ENCODE results near the gene ELMO2.

The ELMO2 gene

DNA sequence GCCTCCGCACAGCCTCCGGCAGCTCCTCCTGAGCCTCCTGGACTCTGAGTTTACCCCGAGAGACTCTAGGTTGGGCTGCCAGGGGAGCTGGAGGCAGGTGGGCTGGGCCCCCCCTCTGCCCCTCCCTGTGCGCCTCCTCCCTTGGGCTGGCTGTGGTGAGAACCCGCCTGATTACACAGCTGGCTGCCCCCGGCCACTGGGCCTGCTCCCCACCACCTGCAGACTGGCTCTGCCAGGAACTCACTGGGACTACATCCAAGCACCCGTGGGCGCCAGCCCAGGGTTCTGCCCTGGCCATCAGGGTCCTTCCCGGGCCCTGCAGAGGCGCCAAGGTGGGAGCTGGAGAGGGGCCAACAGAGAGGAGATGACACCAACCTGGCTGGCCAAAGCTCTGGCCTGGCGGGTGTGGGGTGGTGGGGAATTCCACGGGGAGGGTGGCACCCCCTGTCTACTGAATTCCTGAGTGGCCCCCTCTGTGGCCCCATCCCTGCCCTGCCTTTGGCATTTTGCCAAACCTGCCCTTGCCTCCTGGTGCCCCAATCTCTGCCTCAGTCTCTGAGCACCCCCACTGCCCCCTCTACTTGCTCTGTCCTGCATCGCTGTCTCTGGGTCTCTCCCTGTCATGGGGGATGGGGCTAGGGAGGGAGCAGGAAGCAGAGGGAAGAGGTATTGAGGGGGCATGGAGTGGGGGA lies 76.2 kb downstream of the ELMO2 start:
- Histone ChIP-seq H3K18ac (ENCODE audit: low read length) (no peak overlapping the region), H2BK120ac (ENCODE audit: insufficient read depth, low read length, poor library complexity) (no peak overlapping the region), H4K91ac (ENCODE audit: low read depth, low read length) (no peak overlapping the region), H3K4me2 (ENCODE audit: low read length) (no peak overlapping the region), H3K27ac (ENCODE audit: low read depth, low read length) (no peak overlapping the region), H3K4me1 (ENCODE audit: control insufficient read depth in 1 of 2, insufficient read depth in 2 of 2, low read length in 2 of 2) (no peaks in the 10 kb centered on the region), H3K27me3 (ENCODE audit: insufficient read depth, low read length) (no peaks in the 10 kb centered on the region), H3K14ac (ENCODE audit: low read length) (no peak overlapping the region), H2AFZ (ENCODE audit: insufficient read depth, low read length, poor library complexity) (no peak overlapping the region), H2AK5ac (ENCODE audit: low read length) (no peak overlapping the region), H2BK5ac (ENCODE audit: low read depth, low read length, poor library complexity) (no peak overlapping the region), H3K4me3 (ENCODE audit: low read depth, low read length) (no peak overlapping the region), H4K8ac (ENCODE audit: low read depth, low read length) (no peak overlapping the region), H3K4ac (ENCODE audit: low read depth, low read length) (no peak overlapping the region), H3K9ac (ENCODE audit: low read length) (no peak overlapping the region), H3K79me1 (ENCODE audit: low read length) (no peaks in the 10 kb centered on the region), H4K12ac (ENCODE audit: low read depth, low read length) (no peak overlapping the region), H2BK12ac (ENCODE audit: low read length) (no peak overlapping the region), H3K9me3 (ENCODE audit: insufficient read depth, low read depth, low read length) (no peaks in the 10 kb centered on the region), H3K79me2 (ENCODE audit: control insufficient read depth, insufficient read depth, low read length, poor library complexity) (no peaks in the 10 kb centered on the region), H3K36me3 (ENCODE audit: control insufficient read depth in 1 of 2, insufficient read depth in 2 of 2, low read length in 2 of 2) (no peaks in the 10 kb centered on the region), H3K23ac (ENCODE audit: low read length) (no peak overlapping the region)
- no CpG with 5 or more reads among the region's 13 CpGs for WGBS (ENCODE audit: extremely low coverage, insufficient coverage, insufficient read length)
- no peak for DNase-seq

DNA sequence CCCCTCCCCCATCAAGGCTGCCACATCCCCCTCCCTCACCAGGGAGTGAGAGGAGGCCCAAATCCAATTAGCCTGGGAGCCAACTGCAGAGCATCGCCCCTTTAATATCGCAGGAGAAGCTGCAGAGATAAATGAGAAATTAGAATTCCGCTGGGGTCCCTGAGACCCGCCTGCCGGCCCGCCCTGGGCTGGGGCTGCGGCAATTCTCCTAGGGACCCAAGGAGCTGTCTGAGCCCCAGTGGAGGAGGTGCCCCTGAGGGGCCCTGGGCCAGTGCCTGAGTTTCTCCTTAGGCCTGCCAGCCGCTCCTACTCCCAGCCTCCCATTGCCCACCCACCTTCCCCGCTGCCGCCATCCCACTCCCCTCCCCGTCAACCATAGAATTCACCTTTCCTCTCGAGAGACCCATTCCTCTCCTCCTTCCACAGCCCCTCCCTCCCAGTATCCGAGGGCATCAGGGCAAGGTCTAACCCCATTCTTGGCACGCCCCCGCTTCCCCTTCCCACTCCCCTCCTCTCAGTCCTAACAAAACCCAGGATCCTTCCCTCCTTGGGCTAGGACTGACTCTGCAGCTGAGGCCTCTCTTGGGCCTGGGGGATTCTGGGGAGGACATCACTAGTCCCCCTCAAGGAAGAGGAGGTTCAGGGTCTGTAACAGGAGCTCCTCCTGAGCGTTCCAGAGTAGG lies 78.1 kb downstream of the ELMO2 start:
- Histone ChIP-seq H4K91ac (ENCODE audit: low read depth, low read length) (no peak overlapping the region), H3K79me2 (ENCODE audit: control insufficient read depth, insufficient read depth, low read length, poor library complexity) (no peaks in the 10 kb centered on the region), H3K79me1 (ENCODE audit: low read length) (no peaks in the 10 kb centered on the region), H3K14ac (ENCODE audit: low read length) (no peak overlapping the region), H3K9ac (ENCODE audit: low read length) (no peak overlapping the region), H4K8ac (ENCODE audit: low read depth, low read length) (no peak overlapping the region), H3K4me1 (ENCODE audit: control insufficient read depth in 1 of 2, insufficient read depth in 2 of 2, low read length in 2 of 2) (no peaks in the 10 kb centered on the region), H3K4ac (ENCODE audit: low read depth, low read length) (no peak overlapping the region), H3K18ac (ENCODE audit: low read length) (no peak overlapping the region), H3K27ac (ENCODE audit: low read depth, low read length) (no peak overlapping the region), H3K4me3 (ENCODE audit: low read depth, low read length) (no peak overlapping the region), H2AK5ac (ENCODE audit: low read length) (no peak overlapping the region), H2BK12ac (ENCODE audit: low read length) (no peak overlapping the region), H4K12ac (ENCODE audit: low read depth, low read length) (no peak overlapping the region), H3K27me3 (ENCODE audit: insufficient read depth, low read length) (no peaks in the 10 kb centered on the region), H2BK120ac (ENCODE audit: insufficient read depth, low read length, poor library complexity) (no peak overlapping the region), H3K9me3 (ENCODE audit: insufficient read depth, low read depth, low read length) (no peaks in the 10 kb centered on the region), H2AFZ (ENCODE audit: insufficient read depth, low read length, poor library complexity) (no peak overlapping the region), H2BK5ac (ENCODE audit: low read depth, low read length, poor library complexity) (no peak overlapping the region), H3K23ac (ENCODE audit: low read length) (no peak overlapping the region), H3K4me2 (ENCODE audit: low read length) (no peak overlapping the region), H3K36me3 (ENCODE audit: control insufficient read depth in 1 of 2, insufficient read depth in 2 of 2, low read length in 2 of 2) (no peaks in the 10 kb centered on the region)
- no CpG with 5 or more reads among the region's 16 CpGs for WGBS (ENCODE audit: extremely low coverage, insufficient coverage, insufficient read length)
- DNase-seq: no peak

DNA sequence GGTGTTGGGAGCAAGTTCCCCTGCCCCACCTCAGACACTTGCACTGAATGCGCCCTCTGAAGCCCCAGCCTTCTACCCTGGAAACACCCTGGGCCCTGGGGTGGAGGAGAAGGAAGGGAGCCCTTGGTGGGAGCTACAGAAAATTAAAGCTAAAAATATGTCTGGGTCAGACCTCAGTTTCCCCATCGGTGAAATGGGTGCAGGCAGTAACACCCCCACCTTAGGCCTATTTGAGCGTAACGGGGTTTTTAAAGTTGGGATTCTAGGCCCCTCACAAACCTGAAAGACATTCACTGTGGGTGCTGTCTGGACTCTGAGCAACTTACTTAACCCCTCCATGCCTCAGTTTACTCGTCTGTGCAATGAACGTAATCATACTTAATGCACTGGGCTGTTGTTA lies 78.9 kb downstream of the ELMO2 start:
- Histone ChIP-seq H3K9ac (ENCODE audit: low read length) (no peak overlapping the region), H4K8ac (ENCODE audit: low read depth, low read length) (no peak overlapping the region), H3K14ac (ENCODE audit: low read length) (no peak overlapping the region), H3K4ac (ENCODE audit: low read depth, low read length) (no peak overlapping the region), H3K18ac (ENCODE audit: low read length) (no peak overlapping the region), H3K79me1 (ENCODE audit: low read length) (no peaks in the 10 kb centered on the region), H3K27ac (ENCODE audit: low read depth, low read length) (no peak overlapping the region), H2BK120ac (ENCODE audit: insufficient read depth, low read length, poor library complexity) (no peak overlapping the region), H3K4me2 (ENCODE audit: low read length) (no peak overlapping the region), H3K23ac (ENCODE audit: low read length) (no peak overlapping the region), H2AK5ac (ENCODE audit: low read length) (no peak overlapping the region), H4K12ac (ENCODE audit: low read depth, low read length) (no peak overlapping the region), H3K36me3 (ENCODE audit: control insufficient read depth in 1 of 2, insufficient read depth in 2 of 2, low read length in 2 of 2) (no peaks in the 10 kb centered on the region), H3K4me3 (ENCODE audit: low read depth, low read length) (no peak overlapping the region), H4K91ac (ENCODE audit: low read depth, low read length) (no peak overlapping the region), H3K9me3 (ENCODE audit: insufficient read depth, low read depth, low read length) (no peaks in the 10 kb centered on the region), H2AFZ (ENCODE audit: insufficient read depth, low read length, poor library complexity) (no peak overlapping the region), H3K79me2 (ENCODE audit: control insufficient read depth, insufficient read depth, low read length, poor library complexity) (no peaks in the 10 kb centered on the region), H3K4me1 (ENCODE audit: control insufficient read depth in 1 of 2, insufficient read depth in 2 of 2, low read length in 2 of 2) (no peaks in the 10 kb centered on the region), H2BK5ac (ENCODE audit: low read depth, low read length, poor library complexity) (no peak overlapping the region), H2BK12ac (ENCODE audit: low read length) (no peak overlapping the region), H3K27me3 (ENCODE audit: insufficient read depth, low read length) (no peaks in the 10 kb centered on the region)
- DNase-seq: no peak
- WGBS (ENCODE audit: extremely low coverage, insufficient coverage, insufficient read length): no CpG with 5 or more reads among the region's 6 CpGs

DNA sequence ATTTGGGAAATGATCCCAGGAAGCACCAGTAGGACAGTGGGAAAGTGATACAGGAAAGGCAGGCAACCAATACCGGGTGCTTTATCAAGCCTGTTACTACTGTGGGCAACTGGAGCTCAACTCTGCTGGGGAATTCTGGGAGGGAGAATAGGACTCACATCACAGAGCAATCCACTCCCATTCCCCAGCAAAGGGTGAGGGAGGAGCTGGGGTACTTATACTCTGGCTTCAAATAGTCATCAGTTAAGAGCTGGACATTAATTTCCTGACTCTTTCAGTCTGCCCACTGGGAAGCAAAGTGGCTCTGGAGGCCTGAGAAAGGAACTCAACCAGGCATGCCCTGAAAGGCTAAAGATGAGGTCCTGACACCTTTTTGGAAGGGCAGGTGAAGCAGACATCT lies 80.6 kb downstream of the ELMO2 start:
- Histone ChIP-seq H2AFZ (ENCODE audit: insufficient read depth, low read length, poor library complexity) (no peak overlapping the region), H2AK5ac (ENCODE audit: low read length) (no peak overlapping the region), H3K4me1 (ENCODE audit: control insufficient read depth in 1 of 2, insufficient read depth in 2 of 2, low read length in 2 of 2) (no peaks in the 10 kb centered on the region), H3K14ac (ENCODE audit: low read length) (no peak overlapping the region), H3K36me3 (ENCODE audit: control insufficient read depth in 1 of 2, insufficient read depth in 2 of 2, low read length in 2 of 2) (no peaks in the 10 kb centered on the region), H3K79me2 (ENCODE audit: control insufficient read depth, insufficient read depth, low read length, poor library complexity) (no peaks in the 10 kb centered on the region), H3K4me2 (ENCODE audit: low read length) (no peak overlapping the region), H4K91ac (ENCODE audit: low read depth, low read length) (no peak overlapping the region), H4K12ac (ENCODE audit: low read depth, low read length) (no peak overlapping the region), H3K27ac (ENCODE audit: low read depth, low read length) (no peak overlapping the region), H3K27me3 (ENCODE audit: insufficient read depth, low read length) (no peaks in the 10 kb centered on the region), H3K4me3 (ENCODE audit: low read depth, low read length) (no peak overlapping the region), H3K79me1 (ENCODE audit: low read length) (no peaks in the 10 kb centered on the region), H4K8ac (ENCODE audit: low read depth, low read length) (no peak overlapping the region), H2BK120ac (ENCODE audit: insufficient read depth, low read length, poor library complexity) (no peak overlapping the region), H3K4ac (ENCODE audit: low read depth, low read length) (no peak overlapping the region), H3K9me3 (ENCODE audit: insufficient read depth, low read depth, low read length) (no peaks in the 10 kb centered on the region), H3K23ac (ENCODE audit: low read length) (no peak overlapping the region), H3K18ac (ENCODE audit: low read length) (no peak overlapping the region), H3K9ac (ENCODE audit: low read length) (no peak overlapping the region), H2BK5ac (ENCODE audit: low read depth, low read length, poor library complexity) (no peak overlapping the region), H2BK12ac (ENCODE audit: low read length) (no peak overlapping the region)
- no CpG with 5 or more reads among the region's 1 CpG for WGBS (ENCODE audit: extremely low coverage, insufficient coverage, insufficient read length)
- no peak for DNase-seq

Data from trophoblast cell (in vitro differentiated cells and primary cell).